IMR-90 (cell line): ENCODE data around the gene RAB3C. TPM values are rescaled to one million over a fixed set of nuclear protein-coding genes. Genes with fewer than 3 reads are reported as not detected.

Source experiments
- ATAC-seq: fragments of 200-7000 bp; cut with Tn5 transposase; 2 replicates; pipeline ENCODE4 v1.9.1; 2020; ENCODE audit warnings: low read depth, mild to moderate bottlenecking, moderate library complexity
- BruUV-seq: library from RNA; stranded (reverse); fragments of 400-500 nt; replicated peaks from 2 replicates; lab custom pipeline; 2021; lab: Mats Ljungman, UMichigan
- CTCF ChIA-PET: fragments of 300-600 bp; formaldehyde crosslinking; extraction: SDS; loops from one replicate; lab custom pipeline; 2021; ENCODE audit warnings: antibody characterized with exemption; lab: Yijun Ruan, JAX
- POLR2A ChIA-PET: fragments of 300-600 bp; sonication (Branson Sonifier 250); formaldehyde crosslinking; loops from one replicate; lab custom pipeline; 2022; ENCODE audit warnings: antibody characterized with exemption; ENCODE audit not compliant: unreplicated experiment; lab: Charles Lee
- DNase-seq: peaks from one replicate; pipeline ENCODE4 v3.0.0; 2013
- H2AFZ ChIP-seq: replicated peaks from 2 replicates; pipeline ENCODE3; 2013; ENCODE audit warnings: low read length, mild to moderate bottlenecking; ENCODE audit not compliant: poor library complexity
- H2AK5ac ChIP-seq: 2 replicates; pipeline ENCODE4 v1.6.1; 2013; ENCODE audit warnings: low read depth, low read length, inconsistent platforms
- H2AK9ac ChIP-seq: replicated peaks from 2 replicates; pipeline ENCODE3; 2013; ENCODE audit warnings: mild to moderate bottlenecking, low read depth, low read length, moderate library complexity; ENCODE audit not compliant: poor library complexity
- H2BK120ac ChIP-seq: 2 replicates; pipeline ENCODE4 v1.6.1; 2013; ENCODE audit warnings: low read depth, low read length, inconsistent platforms
- H2BK15ac ChIP-seq: 3 replicates; pipeline ENCODE4 v1.6.1; 2013; ENCODE audit warnings: low read depth, low read length, inconsistent platforms
- H2BK20ac ChIP-seq: 2 replicates; pipeline ENCODE4 v1.6.1; 2013; ENCODE audit warnings: low read depth, mild to moderate bottlenecking, inconsistent platforms, low read length, moderate library complexity
- H2BK5ac ChIP-seq: 2 replicates; pipeline ENCODE4 v1.6.1; 2013; ENCODE audit warnings: mild to moderate bottlenecking, low read depth, low read length, inconsistent platforms; ENCODE audit not compliant: poor library complexity, severe bottlenecking
- H3K14ac ChIP-seq: replicated peaks from 2 replicates; pipeline ENCODE4 v1.6.1; 2013; ENCODE audit warnings: low read depth, low read length, inconsistent platforms
- H3K18ac ChIP-seq: 2 replicates; pipeline ENCODE4 v1.6.1; 2013; ENCODE audit warnings: low read depth, low read length, control low read depth
- H3K23ac ChIP-seq: 2 replicates; pipeline ENCODE4 v1.6.1; 2013; ENCODE audit warnings: low read depth, low read length, inconsistent platforms
- H3K27ac ChIP-seq: 2 replicates; pipeline ENCODE4 v1.5.1; 2013; ENCODE audit warnings: mild to moderate bottlenecking, control low read depth, low read length; ENCODE audit not compliant: insufficient read depth
- H3K27me3 ChIP-seq: 2 replicates; pipeline ENCODE4 v1.6.1; 2013; ENCODE audit warnings: low read length; ENCODE audit not compliant: control insufficient read depth, insufficient read depth
- H3K36me3 ChIP-seq: 2 replicates; pipeline ENCODE4 v1.6.1; 2013; ENCODE audit warnings: low read length, mixed read lengths; ENCODE audit not compliant: control insufficient read depth, insufficient read depth
- H3K4ac ChIP-seq: 2 replicates; pipeline ENCODE4 v1.6.1; 2013; ENCODE audit warnings: low read depth, low read length, inconsistent platforms
- H3K4me1 ChIP-seq: 2 replicates; pipeline ENCODE4 v1.6.1; 2013; ENCODE audit warnings: low read length, mixed read lengths; ENCODE audit not compliant: control insufficient read depth, insufficient read depth
- H3K4me2 ChIP-seq: 2 replicates; pipeline ENCODE4 v1.6.1; 2013; ENCODE audit warnings: low read depth, mild to moderate bottlenecking, control low read depth, low read length, moderate library complexity
- H3K4me3 ChIP-seq: 2 replicates; pipeline ENCODE4 v1.5.1; 2013; ENCODE audit warnings: low read depth, mild to moderate bottlenecking, control low read depth, low read length, moderate library complexity; ENCODE audit not compliant: insufficient read depth
- H3K56ac ChIP-seq: 2 replicates; pipeline ENCODE4 v1.6.1; 2013; ENCODE audit warnings: low read length, inconsistent platforms; ENCODE audit not compliant: insufficient read depth; ENCODE audit errors: extremely low read depth
- H3K79me1 ChIP-seq, 2 experiments: 2 replicates each; pipeline ENCODE4 v1.6.1; 2013; ENCODE audit warnings: low read length in 2 of 2, inconsistent platforms in 1 of 2, low read depth in 1 of 2
- H3K9ac ChIP-seq: 2 replicates; pipeline ENCODE4 v1.6.1; 2013; ENCODE audit warnings: low read depth, low read length, control low read depth
- H3K9me1 ChIP-seq: 2 replicates; pipeline ENCODE4 v1.6.1; 2013; ENCODE audit warnings: low read length, inconsistent platforms; ENCODE audit not compliant: insufficient read depth
- H3K9me3 ChIP-seq: 2 replicates; pipeline ENCODE4 v1.6.1; 2013; ENCODE audit warnings: low read length; ENCODE audit not compliant: control insufficient read depth, insufficient read depth
- H4K20me1 ChIP-seq: 2 replicates; pipeline ENCODE4 v1.6.1; 2013; ENCODE audit warnings: low read length, inconsistent platforms; ENCODE audit not compliant: insufficient read depth
- H4K5ac ChIP-seq: 2 replicates; pipeline ENCODE4 v1.6.1; 2013; ENCODE audit warnings: mild to moderate bottlenecking, low read depth, low read length, control low read depth
- H4K8ac ChIP-seq, 2 experiments: 2 replicates each; pipeline ENCODE4 v1.6.1; 2013; ENCODE audit warnings: low read depth in 2 of 2, low read length in 2 of 2, control low read depth in 1 of 2, inconsistent platforms in 1 of 2
- H4K91ac ChIP-seq: 2 replicates; pipeline ENCODE4 v1.6.1; 2013; ENCODE audit warnings: low read depth, low read length, inconsistent platforms; ENCODE audit not compliant: insufficient read depth
- BHLHE40 ChIP-seq: fragments of 150-350 bp; IDR thresholded peaks from 2 replicates; pipeline ENCODE4 v1.6.1; 2016; ENCODE audit warnings: mild to moderate bottlenecking, low read depth, low read length
- CHD1 ChIP-seq: IDR thresholded peaks from 2 replicates; pipeline ENCODE4 v1.6.1; 2012; ENCODE audit warnings: low read depth, low read length, improper control_type of control experiment
- NFE2L2 ChIP-seq: fragments of 150-350 bp; IDR thresholded peaks from 2 replicates; pipeline ENCODE4 v1.6.1; 2016; ENCODE audit warnings: low read depth, mild to moderate bottlenecking, low read length
- POLR2A ChIP-seq: IDR thresholded peaks from 2 replicates; pipeline ENCODE4 v1.6.1; 2012; ENCODE audit warnings: mild to moderate bottlenecking, low read depth, low read length
- RAD21 ChIP-seq: IDR thresholded peaks from 2 replicates; pipeline ENCODE4 v1.6.1; 2012; ENCODE audit warnings: low read length, improper control_type of control experiment
- RFX5 ChIP-seq: IDR thresholded peaks from 2 replicates; pipeline ENCODE4 v1.8.0; 2012; ENCODE audit warnings: low read depth, mild to moderate bottlenecking, low read length, moderate library complexity
- SMC3 ChIP-seq: fragments of 150-350 bp; IDR thresholded peaks from 2 replicates; pipeline ENCODE4 v1.6.1; 2016; ENCODE audit warnings: low read depth, mild to moderate bottlenecking, antibody characterized with exemption, low read length, moderate library complexity
- dilution Hi-C: fragments of 300-500 bp; cut with HindIII; formaldehyde crosslinking; loops from one replicate; pipeline ENCODE4 v1.14.3; 2018; ENCODE audit warnings: low sequenced_read_pairs; ENCODE audit not compliant: unreplicated experiment
- in situ Hi-C: fragments of 300-500 bp; cut with MboI; formaldehyde crosslinking; loops from 3 replicates; pipeline ENCODE4 v1.14.3; 2019; ENCODE audit warnings: low sequenced_read_pairs, inconsistent platforms, mixed read lengths
- intact Hi-C: fragments of 100-400 bp; cut with micrococcal nuclease; formaldehyde crosslinking; loops from 2 replicates; pipeline ENCODE4 v1.10.0; 2022
- polyA plus RNA-seq, 3 experiments: library from polyadenylated mRNA; depleted of rRNA; stranded (reverse); fragments of >200 nt; gene quantifications; 2 replicates each; pipeline ENCODE4 v1.2.3, GENCODE V29; 2012; ENCODE audit warnings: low replicate concordance in 1 of 3
- total RNA-seq: library from RNA; depleted of rRNA; stranded (reverse); fragments of >200 nt; gene quantifications from 2 replicates; pipeline ENCODE4 v1.2.3, GENCODE V29; 2012
- TF ChIP-seq, protein P1 (sequence below): fragments of 150-350 bp; IDR thresholded peaks from 2 replicates; pipeline ENCODE4 v1.6.1; 2017; ENCODE audit warnings: mild to moderate bottlenecking, antibody characterized with exemption, low read length, low read depth
- TF ChIP-seq, protein P2 (sequence below): fragments of 150-350 bp; IDR thresholded peaks from 2 replicates; pipeline ENCODE4 v1.6.1; 2016; ENCODE audit warnings: low read depth, mild to moderate bottlenecking, low read length, moderate library complexity, borderline replicate concordance

Gene RAB3C
- total and polyA plus RNA-seq, 2 of the 4 experiments (the other 2 are of a cell fraction): not detected

- dilution Hi-C loops: no loop called here
- no peak overlapping the region for H3K27ac ChIP-seq
- ChIA-PET CTCF (no interaction called here), POLR2A (no interaction called here)
- no peaks in the 10 kb centered on the region for H3K9me3 ChIP-seq
- no peaks in the 10 kb centered on the region for H3K4me1 ChIP-seq
- H2AK5ac ChIP-seq: no peak overlapping the region
- ATAC-seq: no peak
- no peak overlapping the region for H3K23ac ChIP-seq
- H4K5ac ChIP-seq: no peak overlapping the region
- no peak overlapping the region for H2BK20ac ChIP-seq
- in situ Hi-C loops: no loop called here
- no peak overlapping the region for H3K56ac ChIP-seq
- no peaks in the 10 kb centered on the region for H3K36me3 ChIP-seq
- H2AK9ac ChIP-seq: no peak overlapping the region
- H4K8ac ChIP-seq: no peak overlapping the region
- no peak for TF ChIP-seq BHLHE40
- TF ChIP-seq, protein P1, sequence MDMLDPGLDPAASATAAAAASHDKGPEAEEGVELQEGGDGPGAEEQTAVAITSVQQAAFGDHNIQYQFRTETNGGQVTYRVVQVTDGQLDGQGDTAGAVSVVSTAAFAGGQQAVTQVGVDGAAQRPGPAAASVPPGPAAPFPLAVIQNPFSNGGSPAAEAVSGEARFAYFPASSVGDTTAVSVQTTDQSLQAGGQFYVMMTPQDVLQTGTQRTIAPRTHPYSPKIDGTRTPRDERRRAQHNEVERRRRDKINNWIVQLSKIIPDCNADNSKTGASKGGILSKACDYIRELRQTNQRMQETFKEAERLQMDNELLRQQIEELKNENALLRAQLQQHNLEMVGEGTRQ: no peak
- no peak for TF ChIP-seq SMC3
- TF ChIP-seq POLR2A: no peak
- no peak for TF ChIP-seq RFX5
- TF ChIP-seq RAD21: no peak
- no peak for TF ChIP-seq NFE2L2
- TF ChIP-seq, protein P2, sequence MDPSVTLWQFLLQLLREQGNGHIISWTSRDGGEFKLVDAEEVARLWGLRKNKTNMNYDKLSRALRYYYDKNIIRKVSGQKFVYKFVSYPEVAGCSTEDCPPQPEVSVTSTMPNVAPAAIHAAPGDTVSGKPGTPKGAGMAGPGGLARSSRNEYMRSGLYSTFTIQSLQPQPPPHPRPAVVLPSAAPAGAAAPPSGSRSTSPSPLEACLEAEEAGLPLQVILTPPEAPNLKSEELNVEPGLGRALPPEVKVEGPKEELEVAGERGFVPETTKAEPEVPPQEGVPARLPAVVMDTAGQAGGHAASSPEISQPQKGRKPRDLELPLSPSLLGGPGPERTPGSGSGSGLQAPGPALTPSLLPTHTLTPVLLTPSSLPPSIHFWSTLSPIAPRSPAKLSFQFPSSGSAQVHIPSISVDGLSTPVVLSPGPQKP: no peak
- no peak for TF ChIP-seq CHD1
- H2AFZ ChIP-seq: no peak overlapping the region
- no peak overlapping the region for H3K4ac ChIP-seq
- H3K4me2 ChIP-seq: no peak overlapping the region
- H3K9ac ChIP-seq: no peak overlapping the region
- H3K14ac ChIP-seq: no peak overlapping the region
- no peaks in the 10 kb centered on the region for H4K20me1 ChIP-seq
- H3K27me3 ChIP-seq: no peaks in the 10 kb centered on the region
- H2BK5ac ChIP-seq: no peak overlapping the region
- no peaks in the 10 kb centered on the region; the same call in 1 of the 2 replicates for H3K9me1 ChIP-seq
- intact Hi-C loops: no loop called here
- H3K18ac ChIP-seq: no peak overlapping the region
- no peak overlapping the region for H3K4me3 ChIP-seq
- H2BK15ac ChIP-seq: no peak overlapping the region
- DNase-seq: no peak
- no TSS peak for BruUV-seq
- no peak overlapping the region for H2BK120ac ChIP-seq
- no peak overlapping the region for H4K91ac ChIP-seq
- no peaks in the 10 kb centered on the region for H3K79me1 ChIP-seq
Observed at GRCh38 chr5:58804291-58804690, 221.4 kb downstream of the RAB3C start.
